HG03354 (cell line): ENCODE data around the gene GEMIN7.
"Not testable (repeated sequence)": the region's sequence is repeated elsewhere in the genome, so short reads cannot be mapped to it uniquely, and the experiment has no call there.

ENCODE experiments used
- ATAC-seq: cut with Tn5 transposase; IDR thresholded peaks from one replicate; pipeline ENCODE4 v1.9.1; 2021; ENCODE audit warnings: mild to moderate bottlenecking; ENCODE audit not compliant: unreplicated experiment, poor library complexity, severe bottlenecking

Gene GEMIN7

GRCh38 chr19:45100846-45101252 lies 21.8 kb downstream of the GEMIN7 start:
- no peak for ATAC-seq

- ATAC-seq = no peak
Observed at GRCh38 chr19:45101806-45102205, 22.7 kb downstream of the GEMIN7 start.

GRCh38 chr19:45102481-45102880 lies 23.4 kb downstream of the GEMIN7 start:
- no peak for ATAC-seq

GRCh38 chr19:45103156-45103507 lies 24.1 kb downstream of the GEMIN7 start:
- ATAC-seq = no peak

GRCh38 chr19:45103508-45104319 lies 24.7 kb downstream of the GEMIN7 start:
- no peak for ATAC-seq

- no peak for ATAC-seq
Observed at GRCh38 chr19:45104658-45105349, 25.7 kb downstream of the GEMIN7 start.

GRCh38 chr19:45106363-45106762 lies 27.3 kb downstream of the GEMIN7 start:
- not testable (repeated sequence) for ATAC-seq

- ATAC-seq = no peak
Observed at GRCh38 chr19:45107621-45108150, 28.6 kb downstream of the GEMIN7 start.

- ATAC-seq = no peak
Observed at GRCh38 chr19:45110851-45111266, 31.8 kb downstream of the GEMIN7 start.

- ATAC-seq = no peak
Observed at GRCh38 chr19:45112111-45112827, 33.2 kb downstream of the GEMIN7 start.

- ATAC-seq = no peak
Observed at GRCh38 chr19:45113628-45114027, 34.6 kb downstream of the GEMIN7 start.

GRCh38 chr19:45114116-45114515 lies 35.1 kb downstream of the GEMIN7 start:
- ATAC-seq = no peak

- ATAC-seq = no peak
Observed at GRCh38 chr19:45115809-45116615, 37.0 kb downstream of the GEMIN7 start.

- no peak for ATAC-seq
Observed at GRCh38 chr19:45117167-45117594, 38.1 kb downstream of the GEMIN7 start.

GRCh38 chr19:45117671-45118070 lies 38.6 kb downstream of the GEMIN7 start:
- ATAC-seq = no peak

- ATAC-seq = peak; percentile 4
Observed at GRCh38 chr19:45118106-45118505, 39.0 kb downstream of the GEMIN7 start.

- ATAC-seq = peak; percentile 67
Observed at GRCh38 chr19:45118591-45119355, 39.7 kb downstream of the GEMIN7 start.

- ATAC-seq = no peak
Observed at GRCh38 chr19:45119582-45119981, 40.5 kb downstream of the GEMIN7 start.

- no peak for ATAC-seq
Observed at GRCh38 chr19:45121827-45122345, 42.8 kb downstream of the GEMIN7 start.
